ENCODE measurements around the gene SLC43A2.

GRCh38 chr17:1608676-1609075 is 20.0 kb downstream of the SLC43A2 start:
- TF ChIP-seq REST (IDR thresholded peaks at IDR 0.05; ENCODE audit: low read depth) = no peak
- TF ChIP-seq EP300 (IDR thresholded peaks at IDR 0.05; ENCODE audit: borderline replicate concordance) = no peak
- TF ChIP-seq USF1 (IDR thresholded peaks at IDR 0.05) = no peak
- no peak for TF ChIP-seq CREB1 (IDR thresholded peaks at IDR 0.05; ENCODE audit: low read depth)
- TF ChIP-seq EGR1 (IDR thresholded peaks at IDR 0.05) = no peak
- no peak for TF ChIP-seq MAX (IDR thresholded peaks at IDR 0.05)
- TF ChIP-seq TAF1 (IDR thresholded peaks at IDR 0.05; ENCODE audit: low read depth) = no peak
- no peak for TF ChIP-seq YY1 (IDR thresholded peaks at IDR 0.05; ENCODE audit: low read depth)
- no peak for TF ChIP-seq RAD21 (IDR thresholded peaks at IDR 0.05; ENCODE audit: low read depth)
- TF ChIP-seq TCF12 (IDR thresholded peaks at IDR 0.05; ENCODE audit: low read depth) = no peak
- no peak for TF ChIP-seq CEBPB (IDR thresholded peaks at IDR 0.05)
- no peak for TF ChIP-seq TEAD4 (IDR thresholded peaks at IDR 0.05)
- no peak for TF ChIP-seq FOXM1 (IDR thresholded peaks at IDR 0.05; ENCODE audit: borderline replicate concordance, low read depth)
